ENCODE results near the gene USP40.

USP40 gene

DNA sequence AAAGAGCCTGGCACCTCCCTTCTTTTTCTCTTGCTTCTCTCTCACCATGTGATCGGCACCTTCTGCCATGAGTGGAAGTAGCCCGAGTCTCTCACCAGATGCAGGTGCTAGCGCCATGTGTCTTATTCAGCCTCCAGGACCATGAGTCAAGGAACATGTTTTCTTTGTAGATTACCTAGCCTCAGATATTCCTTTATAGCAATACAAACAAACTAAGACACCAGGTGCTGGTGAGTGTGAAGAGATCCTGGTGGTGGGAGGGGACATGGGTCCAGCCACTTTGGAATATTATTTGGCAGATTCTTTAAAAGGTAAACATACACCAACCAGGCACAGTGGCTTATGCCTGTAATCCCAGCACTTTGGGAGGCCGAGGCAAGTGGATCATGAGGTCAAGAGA is 5.9 kb upstream of the USP40 start:
- ChIA-PET CTCF (interaction anchor here (0.7 kb wide), 1 partner anchor 78 kb away, joined by 3 read pairs; no protein-coding TSS in a partner anchor), POLR2A (no interaction called here)
- no peak overlapping the region for H3K27ac ChIP-seq (ENCODE audit: extremely low read depth, low read depth, low read length)

DNA sequence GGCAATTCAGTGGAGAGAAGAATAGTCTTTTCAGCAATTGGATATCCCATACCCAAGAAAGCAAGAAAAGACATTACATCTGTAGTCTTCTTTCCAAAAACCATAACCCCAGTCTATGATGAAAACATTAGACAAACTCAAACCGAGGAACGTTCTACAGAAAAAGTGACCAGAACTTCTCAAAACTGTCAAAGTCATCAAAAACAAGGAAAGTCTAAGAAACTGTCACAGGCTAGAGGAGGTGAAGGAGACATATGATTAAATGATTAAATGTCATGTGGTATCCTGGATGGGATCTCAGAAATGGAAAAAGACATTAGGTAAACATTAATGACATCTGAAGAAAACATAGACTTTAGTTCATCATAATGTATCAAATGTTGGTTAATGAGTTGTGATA is 4.9 kb upstream of the USP40 start:
- TF ChIP-seq ZNF677 (tag by site-specific recombination; IDR thresholded peaks at IDR 0.05), result no peak
- no peak for TF ChIP-seq YY1 (tag by site-specific recombination; IDR thresholded peaks at IDR 0.05)
- TF ChIP-seq ZNF548 (tag by site-specific recombination; IDR thresholded peaks at IDR 0.05), result no peak
- no peak for TF ChIP-seq ZNF214 (tag by site-specific recombination; IDR thresholded peaks at IDR 0.05; ENCODE audit: borderline replicate concordance)
- no peak for TF ChIP-seq ZNF830 (tag by site-specific recombination; IDR thresholded peaks at IDR 0.05; ENCODE audit: low read depth)
- TF ChIP-seq ZNF391 (tag by site-specific recombination; IDR thresholded peaks at IDR 0.05; ENCODE audit: borderline replicate concordance, low read depth), result no peak
- no peak for TF ChIP-seq ZNF174 (tag by site-specific recombination; IDR thresholded peaks at IDR 0.05)
- TF ChIP-seq ZNF404 (tag by site-specific recombination; IDR thresholded peaks at IDR 0.05), result no peak
- no peak for TF ChIP-seq ZNF561 (tag by site-specific recombination; IDR thresholded peaks at IDR 0.05; ENCODE audit: borderline replicate concordance)
- no peak for TF ChIP-seq ZNF510 (tag by site-specific recombination; IDR thresholded peaks at IDR 0.05; ENCODE audit: insufficient replicate concordance)
- TF ChIP-seq KLF1 (tag by site-specific recombination; IDR thresholded peaks at IDR 0.05), result no peak
- POLR2A ChIA-PET, result no interaction called here
- no peak overlapping the region for H3K4me3 ChIP-seq (ENCODE audit: low read depth, low read length)
- H3K36me3 ChIP-seq (ENCODE audit: control insufficient read depth in 2 of 2, insufficient read depth in 1 of 2, low read length in 2 of 2), result no peaks in the 10 kb centered on the region; a peak in 1 of 3 replicates
- CTCF ChIA-PET, result no interaction called here
- no peak overlapping the region for H3K27ac ChIP-seq (ENCODE audit: extremely low read depth, low read depth, low read length)
- no peaks in the 10 kb centered on the region for H3K9me3 ChIP-seq (ENCODE audit: control insufficient read depth, insufficient read depth, low read depth, low read length)
- no peaks in the 10 kb centered on the region for H3K4me1 ChIP-seq (ENCODE audit: control insufficient read depth, insufficient read depth, low read length)

More for the DNA sequence above, 5.9 kb upstream of the USP40 start:
- H3K9me3 ChIP-seq (ENCODE audit: control insufficient read depth, insufficient read depth, low read depth, low read length), result no peaks in the 10 kb centered on the region
- TF ChIP-seq ZNF501 (tag by site-specific recombination; IDR thresholded peaks at IDR 0.05), result no peak
- TF ChIP-seq ZNF248 (tag by site-specific recombination; IDR thresholded peaks at IDR 0.05), result no peak
- no peak for TF ChIP-seq ZNF596 (tag by site-specific recombination; IDR thresholded peaks at IDR 0.05)
- TF ChIP-seq, protein P1, sequence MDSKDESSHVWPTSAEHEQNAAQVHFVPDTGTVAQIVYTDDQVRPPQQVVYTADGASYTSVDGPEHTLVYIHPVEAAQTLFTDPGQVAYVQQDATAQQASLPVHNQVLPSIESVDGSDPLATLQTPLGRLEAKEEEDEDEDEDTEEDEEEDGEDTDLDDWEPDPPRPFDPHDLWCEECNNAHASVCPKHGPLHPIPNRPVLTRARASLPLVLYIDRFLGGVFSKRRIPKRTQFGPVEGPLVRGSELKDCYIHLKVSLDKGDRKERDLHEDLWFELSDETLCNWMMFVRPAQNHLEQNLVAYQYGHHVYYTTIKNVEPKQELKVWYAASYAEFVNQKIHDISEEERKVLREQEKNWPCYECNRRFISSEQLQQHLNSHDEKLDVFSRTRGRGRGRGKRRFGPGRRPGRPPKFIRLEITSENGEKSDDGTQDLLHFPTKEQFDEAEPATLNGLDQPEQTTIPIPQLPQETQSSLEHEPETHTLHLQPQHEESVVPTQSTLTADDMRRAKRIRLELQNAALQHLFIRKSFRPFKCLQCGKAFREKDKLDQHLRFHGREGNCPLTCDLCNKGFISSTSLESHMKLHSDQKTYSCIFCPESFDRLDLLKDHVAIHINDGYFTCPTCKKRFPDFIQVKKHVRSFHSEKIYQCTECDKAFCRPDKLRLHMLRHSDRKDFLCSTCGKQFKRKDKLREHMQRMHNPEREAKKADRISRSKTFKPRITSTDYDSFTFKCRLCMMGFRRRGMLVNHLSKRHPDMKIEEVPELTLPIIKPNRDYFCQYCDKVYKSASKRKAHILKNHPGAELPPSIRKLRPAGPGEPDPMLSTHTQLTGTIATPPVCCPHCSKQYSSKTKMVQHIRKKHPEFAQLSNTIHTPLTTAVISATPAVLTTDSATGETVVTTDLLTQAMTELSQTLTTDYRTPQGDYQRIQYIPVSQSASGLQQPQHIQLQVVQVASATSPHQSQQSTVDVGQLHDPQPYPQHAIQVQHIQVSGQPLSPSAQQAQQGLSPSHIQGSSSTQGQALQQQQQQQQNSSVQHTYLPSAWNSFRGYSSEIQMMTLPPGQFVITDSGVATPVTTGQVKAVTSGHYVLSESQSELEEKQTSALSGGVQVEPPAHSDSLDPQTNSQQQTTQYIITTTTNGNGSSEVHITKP (tag by site-specific recombination; IDR thresholded peaks at IDR 0.05), result no peak
- no peak for TF ChIP-seq MEIS1 (CRISPR knock-in tag; IDR thresholded peaks at IDR 0.05; ENCODE audit: borderline replicate concordance)
- H3K4me3 ChIP-seq (ENCODE audit: low read depth, low read length), result no peak overlapping the region
- no peaks in the 10 kb centered on the region for H3K4me1 ChIP-seq (ENCODE audit: control insufficient read depth, insufficient read depth, low read length)
- no peaks in the 10 kb centered on the region; a peak in 1 of 3 replicates for H3K36me3 ChIP-seq (ENCODE audit: control insufficient read depth in 2 of 2, insufficient read depth in 1 of 2, low read length in 2 of 2)

DNA sequence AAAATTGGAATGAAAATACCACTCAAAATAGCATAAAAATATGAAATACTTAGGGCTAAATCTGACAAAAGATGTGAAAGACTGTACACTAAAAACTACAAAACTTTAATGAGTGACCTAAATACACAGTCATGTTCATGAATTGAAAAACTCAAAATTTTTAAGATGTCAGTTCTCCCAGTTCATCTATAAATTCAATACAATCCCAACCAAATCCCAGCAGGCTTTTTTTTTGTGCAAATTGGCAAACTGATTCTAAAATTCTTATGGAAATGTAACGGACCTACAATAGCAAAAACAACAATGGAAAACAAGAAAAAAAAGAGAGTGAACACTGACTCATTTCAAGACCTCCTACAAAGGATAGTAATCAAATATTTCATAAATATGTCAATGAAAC is 4.4 kb upstream of the USP40 start:
- no peak for TF ChIP-seq ZNF391 (tag by site-specific recombination; IDR thresholded peaks at IDR 0.05; ENCODE audit: borderline replicate concordance, low read depth)
- TF ChIP-seq KLF16 (tag by site-specific recombination; IDR thresholded peaks at IDR 0.05), result no peak
- TF ChIP-seq, protein P2, sequence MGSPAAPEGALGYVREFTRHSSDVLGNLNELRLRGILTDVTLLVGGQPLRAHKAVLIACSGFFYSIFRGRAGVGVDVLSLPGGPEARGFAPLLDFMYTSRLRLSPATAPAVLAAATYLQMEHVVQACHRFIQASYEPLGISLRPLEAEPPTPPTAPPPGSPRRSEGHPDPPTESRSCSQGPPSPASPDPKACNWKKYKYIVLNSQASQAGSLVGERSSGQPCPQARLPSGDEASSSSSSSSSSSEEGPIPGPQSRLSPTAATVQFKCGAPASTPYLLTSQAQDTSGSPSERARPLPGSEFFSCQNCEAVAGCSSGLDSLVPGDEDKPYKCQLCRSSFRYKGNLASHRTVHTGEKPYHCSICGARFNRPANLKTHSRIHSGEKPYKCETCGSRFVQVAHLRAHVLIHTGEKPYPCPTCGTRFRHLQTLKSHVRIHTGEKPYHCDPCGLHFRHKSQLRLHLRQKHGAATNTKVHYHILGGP (tag by site-specific recombination; IDR thresholded peaks at IDR 0.05), result no peak
- no peak for TF ChIP-seq ZNF785 (tag by site-specific recombination; IDR thresholded peaks at IDR 0.05)
- TF ChIP-seq, protein P1 (tag by site-specific recombination; IDR thresholded peaks at IDR 0.05), result no peak
- TF ChIP-seq RBAK (tag by site-specific recombination; IDR thresholded peaks at IDR 0.05), result no peak
- no peak for TF ChIP-seq ZSCAN16 (tag by site-specific recombination; IDR thresholded peaks at IDR 0.05)
- no peaks in the 10 kb centered on the region; a peak in 1 of 3 replicates for H3K36me3 ChIP-seq (ENCODE audit: control insufficient read depth in 2 of 2, insufficient read depth in 1 of 2, low read length in 2 of 2)
- H3K4me1 ChIP-seq (ENCODE audit: control insufficient read depth, insufficient read depth, low read length), result no peaks in the 10 kb centered on the region
- ChIA-PET POLR2A (no interaction called here), CTCF (interaction anchor here (0.9 kb wide), 1 partner anchor 774 kb away, joined by 3 read pairs; no protein-coding TSS in a partner anchor)
- no peak overlapping the region for H3K27ac ChIP-seq (ENCODE audit: extremely low read depth, low read depth, low read length)
- H3K9me3 ChIP-seq (ENCODE audit: control insufficient read depth, insufficient read depth, low read depth, low read length), result no peaks in the 10 kb centered on the region
- H3K4me3 ChIP-seq (ENCODE audit: low read depth, low read length), result no peak overlapping the region

Data from HEK293 (cell line).